SK-N-SH (cell line): Measurements from ENCODE around the gene HDLBP. TPM values are rescaled to one million over a fixed set of nuclear protein-coding genes. Genes with fewer than 3 reads are reported as not detected.

Source experiments
- CTCF ChIA-PET: fragments of 300-600, 350-600 bp; formaldehyde crosslinking; extraction: SDS; loops from one replicate; lab custom pipeline; 2021; lab: Yijun Ruan, JAX
- POLR2A ChIA-PET: fragments of 350-600 bp; sonication (Branson Sonifier 250); formaldehyde crosslinking; extraction: SDS; loops from one replicate; lab custom pipeline; 2020; ENCODE audit warnings: antibody characterized with exemption, inconsistent platforms; lab: Yijun Ruan, JAX
- DNase-seq: peaks from one replicate; pipeline ENCODE4 v3.0.0; 2012
- H2AFZ ChIP-seq: fragments of 200-600 bp; sonication (generic); 2 replicates; pipeline ENCODE4 v1.8.1; 2016; ENCODE audit warnings: antibody characterized with exemption, mild to moderate bottlenecking, low read depth
- H3F3A ChIP-seq: fragments of 200-600 bp; sonication (generic); replicated peaks from 2 replicates; pipeline ENCODE3; 2016; ENCODE audit warnings: antibody characterized with exemption, mild to moderate bottlenecking; ENCODE audit not compliant: insufficient read depth
- H3K27ac ChIP-seq, 2 experiments: fragments of 200-500 bp in 1 of 2; fragments of 200-600 bp in 1 of 2; sonication (Bioruptor generic) in 1 of 2; sonication (generic), shearing (Covaris generic) in 1 of 2; 2 replicates each; pipeline versions ENCODE4 v1.5.1 to v1.6.1; 2014 to 2016; ENCODE audit warnings: low read depth in 2 of 2, inconsistent platforms in 1 of 2, low read length in 1 of 2, mild to moderate bottlenecking in 1 of 2, mixed read lengths in 1 of 2
- H3K27me3 ChIP-seq: fragments of 200-600 bp; sonication (generic), shearing (Covaris generic); 2 replicates; pipeline ENCODE4 v1.6.1; 2016; ENCODE audit warnings: mixed run types; ENCODE audit not compliant: insufficient read depth
- H3K36me3 ChIP-seq, 2 experiments: fragments of 200-500 bp in 1 of 2; fragments of 200-600 bp in 1 of 2; sonication (Bioruptor generic) in 1 of 2; sonication (generic) in 1 of 2; replicated peaks in 1 of 2; 2 replicates each; pipeline versions ENCODE3 to v1.5.1; 2014 to 2016; ENCODE audit warnings: low read length in 1 of 2, mild to moderate bottlenecking in 1 of 2; ENCODE audit not compliant: insufficient read depth in 2 of 2, control insufficient read depth in 1 of 2
- H3K4me1 ChIP-seq, 2 experiments: fragments of 200-500 bp in 1 of 2; fragments of 200-600 bp in 1 of 2; sonication (Bioruptor generic) in 1 of 2; sonication (generic), shearing (Covaris generic) in 1 of 2; 2 replicates each; pipeline versions ENCODE4 v1.5.1 to v1.6.1; 2014 to 2016; ENCODE audit warnings: low read depth in 1 of 2, low read length in 1 of 2, mixed run types in 1 of 2; ENCODE audit not compliant: insufficient read depth in 2 of 2, control insufficient read depth in 1 of 2
- H3K4me2 ChIP-seq: fragments of 200-600 bp; sonication (generic), shearing (Covaris generic); 2 replicates; pipeline ENCODE4 v1.6.1; 2017; ENCODE audit warnings: mixed run types
- H3K4me3 ChIP-seq, 2 experiments: fragments of 200-500 bp in 1 of 2; fragments of 200-600 bp in 1 of 2; sonication (Bioruptor generic) in 1 of 2; sonication (generic), shearing (Covaris generic) in 1 of 2; 2 replicates each; pipeline versions ENCODE4 v1.5.1 to v1.8.1; 2014 to 2016; ENCODE audit warnings: low read depth in 2 of 2, inconsistent platforms in 1 of 2, low read length in 1 of 2, mild to moderate bottlenecking in 1 of 2, mixed read lengths in 1 of 2, moderate library complexity in 1 of 2
- H3K79me2 ChIP-seq: fragments of 200-600 bp; sonication (generic); 2 replicates; pipeline ENCODE4 v1.8.1; 2017; ENCODE audit warnings: mild to moderate bottlenecking; ENCODE audit not compliant: insufficient read depth
- H3K9ac ChIP-seq: fragments of 200-600 bp; sonication (generic); 2 replicates; pipeline ENCODE4 v1.6.1; 2017; ENCODE audit warnings: mixed run types
- H3K9me2 ChIP-seq: fragments of 200-600 bp; sonication (generic); 2 replicates; pipeline ENCODE4 v1.6.1; 2017; ENCODE audit warnings: mixed run types
- H3K9me3 ChIP-seq: fragments of 200-600 bp; sonication (generic); 2 replicates; pipeline ENCODE4 v1.6.1; 2017; ENCODE audit warnings: mixed run types, mild to moderate bottlenecking, moderate library complexity
- H4K20me1 ChIP-seq: fragments of 200-600 bp; sonication (generic); 2 replicates; pipeline ENCODE4 v1.6.1; 2017; ENCODE audit warnings: mild to moderate bottlenecking, mixed run types; ENCODE audit not compliant: insufficient read depth
- CHD2 ChIP-seq: fragments of 150-350 bp; IDR thresholded peaks from 2 replicates; pipeline ENCODE4 v1.6.1; 2018; ENCODE audit warnings: low read length; ENCODE audit not compliant: partially characterized antibody
- CTCF ChIP-seq: fragments of 200-600 bp; sonication (generic); IDR thresholded peaks from 2 replicates; pipeline ENCODE4 v1.6.1; 2017; ENCODE audit warnings: antibody characterized with exemption, mild to moderate bottlenecking, moderate library complexity
- ELF1 ChIP-seq: IDR thresholded peaks from 2 replicates; pipeline ENCODE4 v1.4.0; 2012
- EP300 ChIP-seq, 2 experiments: IDR thresholded peaks; 2 replicates each; pipeline versions ENCODE4 v1.4.0 to v1.6.1; 2012; ENCODE audit warnings: borderline replicate concordance in 1 of 2, low read depth in 1 of 2, low read length in 1 of 2
- EZH2phosphoT487 ChIP-seq: fragments of 200-600 bp; sonication (generic); IDR thresholded peaks from 2 replicates; pipeline ENCODE4 v1.6.1; 2017; ENCODE audit warnings: low read depth, mixed run types, mild to moderate bottlenecking, antibody characterized with exemption, moderate library complexity, borderline replicate concordance
- FOXJ3 ChIP-seq: sonication (generic); formaldehyde crosslinking; IDR thresholded peaks from 2 replicates; pipeline ENCODE4 v1.5.1; 2020; ENCODE audit warnings: mild to moderate bottlenecking, missing genetic modification reagents
- GATA2 ChIP-seq: sonication (generic); formaldehyde crosslinking; IDR thresholded peaks from 2 replicates; pipeline ENCODE4 v1.5.0; 2020; ENCODE audit warnings: mild to moderate bottlenecking, missing genetic modification reagents
- IRF3 ChIP-seq: fragments of 150-350 bp; IDR thresholded peaks from 2 replicates; pipeline ENCODE4 v1.6.1; 2016; ENCODE audit warnings: mild to moderate bottlenecking, low read depth, low read length
- MAX ChIP-seq: IDR thresholded peaks from 2 replicates; pipeline ENCODE4 v1.4.0; 2012; ENCODE audit warnings: low read depth
- PBX3 ChIP-seq: IDR thresholded peaks from 2 replicates; pipeline ENCODE4; 2012
- POLR2AphosphoS5 ChIP-seq: IDR thresholded peaks from 2 replicates; pipeline ENCODE4 v1.6.1; 2012; ENCODE audit warnings: low read depth, low read length
- RFX5 ChIP-seq: IDR thresholded peaks from 2 replicates; pipeline ENCODE4 v1.6.1; 2012; ENCODE audit warnings: mild to moderate bottlenecking, improper control_type of control experiment, low read length
- SIN3A ChIP-seq: IDR thresholded peaks from 2 replicates; pipeline ENCODE4 v1.6.1; 2012; ENCODE audit warnings: low read depth, mild to moderate bottlenecking, low read length, moderate library complexity, borderline replicate concordance
- SMC3 ChIP-seq: IDR thresholded peaks from 2 replicates; pipeline ENCODE4 v1.6.1; 2012; ENCODE audit warnings: low read depth, low read length, improper control_type of control experiment
- TAF1 ChIP-seq: IDR thresholded peaks from 2 replicates; pipeline ENCODE4 v1.6.1; 2012; ENCODE audit warnings: low read depth, mild to moderate bottlenecking, low read length, moderate library complexity, borderline replicate concordance
- USF1 ChIP-seq: IDR thresholded peaks from 2 replicates; pipeline ENCODE4 v1.4.0; 2012; ENCODE audit warnings: low read depth, borderline replicate concordance
- YY1 ChIP-seq: IDR thresholded peaks from 2 replicates; pipeline ENCODE4 v1.4.0; 2012; ENCODE audit warnings: low read depth, mild to moderate bottlenecking
- ZBTB33 ChIP-seq: IDR thresholded peaks from 2 replicates; pipeline ENCODE4 v1.4.0; 2012; ENCODE audit warnings: low read depth, borderline replicate concordance
- WGBS: methylation state at CpG from one replicate; pipeline ENCODE4 v1.1.6; 2017; ENCODE audit warnings: low lambda C conversion rate; 5-methylcytosine and 5-hydroxymethylcytosine counted together
- polyA plus RNA-seq, 3 experiments: library from polyadenylated mRNA; depleted of rRNA; stranded (reverse); fragments of >200 nt; gene quantifications; 2 replicates each; pipeline ENCODE4 v1.2.3, GENCODE V29; 2012

The HDLBP gene
- polyA plus RNA-seq, 1 of the 3 experiments (the other 2 are of a cell fraction) = 263 TPM

- ChIA-PET CTCF (no interaction called here), POLR2A (no interaction called here)
- 96% methylated on average over 5 of the region's 5 CpGs for WGBS
- H3K9me3 ChIP-seq = no peaks in the 10 kb centered on the region
- peaks cover 89% of the 10 kb centered on the region for H4K20me1 ChIP-seq
- H3K27me3 ChIP-seq = no peaks in the 10 kb centered on the region
- no peak overlapping the region for H3K4me3 ChIP-seq
- peaks cover 97% of the 10 kb centered on the region for H3K79me2 ChIP-seq
- H2AFZ ChIP-seq = no peak overlapping the region
- no peak overlapping the region for H3K9ac ChIP-seq
- no peak for TF ChIP-seq MAX
- TF ChIP-seq FOXJ3 (CRISPR knock-in tag) = no peak
- TF ChIP-seq PBX3 = no peak
- no peak for TF ChIP-seq POLR2AphosphoS5
- no peak for TF ChIP-seq IRF3
- TF ChIP-seq TAF1 = no peak
- no peak for TF ChIP-seq SIN3A
- DNase-seq = no peak
- no peak overlapping the region for H3K27ac ChIP-seq
- peaks cover 0 to 18% of the 10 kb centered on the region in 2 experiments; a peak in 1 of 4 replicates for H3K4me1 ChIP-seq
- H3K36me3 ChIP-seq = peaks cover 7 to 17% of the 10 kb centered on the region in 2 experiments
- H3F3A ChIP-seq = peaks cover 3% of the 10 kb centered on the region
- H3K4me2 ChIP-seq = no peak overlapping the region
- H3K9me2 ChIP-seq = no peaks in the 10 kb centered on the region
Measured at GRCh38 chr2:241298673-241299072, 16.8 kb downstream of the HDLBP start.

- Histone ChIP-seq H3K9me3 (no peaks in the 10 kb centered on the region), H2AFZ (no peak overlapping the region), H3K27me3 (no peaks in the 10 kb centered on the region), H3K9ac (no peak overlapping the region), H3K79me2 (peaks cover 97% of the 10 kb centered on the region), H4K20me1 (peaks cover 89% of the 10 kb centered on the region), H3K27ac (no peak overlapping the region), H3K4me1 (peaks cover 5% of the 10 kb centered on the region in 2 experiments; a peak in 2 of 4 replicates), H3F3A (peaks cover 3% of the 10 kb centered on the region), H3K9me2 (no peaks in the 10 kb centered on the region), H3K4me2 (no peak overlapping the region), H3K4me3 (no peak overlapping the region), H3K36me3 (peaks cover 7 to 17% of the 10 kb centered on the region in 2 experiments)
- CTCF ChIA-PET = interaction anchor here (0.9 kb wide), 1 partner anchor 9 kb away, joined by 3 read pairs; no protein-coding TSS in a partner anchor
- POLR2A ChIA-PET = no interaction called here
- no peak for DNase-seq
- WGBS = 93% methylated on average over 8 of the region's 8 CpGs
- TF ChIP-seq MAX = no peak
- TF ChIP-seq ZBTB33 = no peak
- no peak for TF ChIP-seq PBX3
- TF ChIP-seq EP300 (IDR thresholded peaks at IDR 0.05; ENCODE audit: borderline replicate concordance in 1 of 2, low read depth in 1 of 2, low read length in 1 of 2) = no peak
- no peak for TF ChIP-seq EZH2phosphoT487
- TF ChIP-seq FOXJ3 (CRISPR knock-in tag) = no peak
- no peak for TF ChIP-seq USF1
- no peak for TF ChIP-seq CTCF
- no peak for TF ChIP-seq SMC3
- no peak for TF ChIP-seq CHD2
- no peak for TF ChIP-seq SIN3A
- TF ChIP-seq YY1 = no peak
- no peak for TF ChIP-seq ELF1
- TF ChIP-seq GATA2 (CRISPR knock-in tag) = no peak
- TF ChIP-seq RFX5 = no peak
Measured at GRCh38 chr2:241296767-241297166, 18.7 kb downstream of the HDLBP start.
